Stimulated activated CD8-positive, alpha-beta memory T cell treated with anti-CD3 and anti-CD28 coated beads, Interleukin-4, amount 100 ng/mL, for 4 hours (primary cell): ENCODE results near the gene MRGPRD.

Experiments
- DNase-seq, 2 donors: peaks; one replicate each; pipeline ENCODE4 v3.0.0-alpha.2; 2020; ENCODE audit warnings: low read depth in 2 of 2, low spot score in 1 of 2

MRGPRD gene

DNA sequence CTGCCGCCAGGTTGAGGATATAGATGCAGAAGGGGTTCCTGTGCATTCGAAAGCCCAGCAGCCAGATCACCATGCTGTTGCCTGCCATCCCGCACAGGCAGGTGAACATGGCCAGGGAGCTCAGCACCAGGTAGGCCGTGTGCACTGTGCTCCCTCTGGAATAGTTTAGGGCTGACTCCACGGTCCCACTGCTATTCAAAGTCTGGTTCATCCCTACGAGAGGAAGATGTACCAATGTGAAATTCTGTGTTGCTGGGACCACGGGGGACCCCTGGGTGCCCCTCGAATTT, at the start of gene MRGPRD:
Gene MRGPRD, minus strand, starts transcription at position 211 of the 290 bp plus-strand sequence. Its CDS starts 0 bp downstream, at position 211.
- DNase-seq, result no peak

DNA sequence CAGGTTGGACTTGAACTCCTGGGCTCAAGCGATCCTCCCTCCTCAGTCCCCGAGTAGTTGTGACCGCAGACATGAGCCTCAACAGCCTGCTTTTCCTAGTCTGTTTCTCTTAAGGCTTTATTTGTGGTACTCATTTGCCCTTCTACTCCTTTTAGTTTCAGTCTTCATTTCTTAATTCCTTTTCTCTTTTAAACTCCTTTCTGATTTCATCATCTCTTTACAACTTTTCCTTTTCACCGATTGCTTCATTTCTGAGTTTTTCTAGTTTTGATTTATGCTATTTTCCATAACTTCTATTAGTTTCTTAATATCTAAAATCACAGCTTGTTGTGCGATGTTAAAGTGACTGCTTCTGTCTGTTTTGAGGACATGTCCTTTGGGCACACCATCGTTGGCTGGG, 49.5 kb upstream of the MRGPRD start:
- DNase-seq, result no peak

DNA sequence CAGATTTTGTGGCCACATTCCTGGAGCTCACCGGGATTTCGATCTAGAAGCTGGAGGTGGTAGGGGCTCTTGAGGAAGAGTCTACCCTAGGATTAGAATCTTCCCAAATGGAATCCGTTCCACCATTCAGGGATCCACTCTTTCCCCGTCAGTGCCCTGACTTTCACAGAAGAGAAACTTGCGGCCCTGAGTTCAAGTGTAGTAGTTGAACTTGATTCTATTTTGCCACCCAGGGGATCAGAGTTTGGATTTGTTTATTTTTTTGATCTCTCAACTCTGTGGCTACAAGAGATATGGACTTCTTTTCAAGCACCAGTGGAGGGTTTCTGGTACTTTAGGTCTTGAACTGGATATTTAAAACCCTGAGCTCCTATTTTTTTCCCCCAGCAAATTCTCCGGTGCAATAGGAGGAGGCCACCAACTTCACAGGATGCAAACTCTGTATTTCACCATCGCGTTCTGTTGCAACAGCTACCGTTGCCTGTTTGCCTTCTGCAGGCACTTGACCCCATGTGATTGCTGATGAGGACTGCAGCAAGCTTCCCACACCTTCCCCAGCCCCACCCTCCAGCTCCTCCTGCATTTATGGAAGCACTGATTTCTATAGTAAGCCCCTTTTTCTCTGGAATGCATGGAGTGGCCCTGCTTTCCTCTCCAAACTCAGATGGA, 47.1 kb upstream of the MRGPRD start:
- DNase-seq, result no peak

- DNase-seq, result no peak
These were observed 43.7 kb upstream of the MRGPRD start for GRCh38 chr11:69024509-69024908.

GRCh38 chr11:69022260-69022659, 41.5 kb upstream of the MRGPRD start:
- DNase-seq, result no peak

GRCh38 chr11:69018924-69019323, 38.1 kb upstream of the MRGPRD start:
- DNase-seq, result no peak

DNA sequence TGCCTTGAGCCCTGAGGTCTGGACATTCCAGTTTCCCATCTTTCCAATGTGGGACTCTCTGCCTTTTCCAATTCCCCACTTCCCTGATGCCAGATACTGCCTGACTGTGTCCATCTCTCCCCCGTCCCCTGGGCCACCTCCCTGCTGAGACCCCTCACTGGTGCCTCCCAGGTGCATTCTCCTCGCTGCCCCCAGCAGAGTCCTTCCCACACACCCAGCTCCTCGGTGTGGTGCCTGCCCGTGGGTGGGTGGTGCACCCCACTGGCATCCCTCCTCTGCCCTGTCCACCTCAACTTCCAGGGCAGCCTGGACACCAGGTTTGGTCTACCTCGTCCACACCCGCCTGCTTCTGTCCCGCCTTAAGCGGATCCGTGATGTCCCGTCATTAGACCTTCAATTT, 37.2 kb upstream of the MRGPRD start:
- no peak for DNase-seq

- DNase-seq, result no peak
These were observed 34.2 kb upstream of the MRGPRD start for GRCh38 chr11:69014898-69015549.

GRCh38 chr11:69014084-69014851, 33.5 kb upstream of the MRGPRD start:
- DNase-seq, result no peak

DNA sequence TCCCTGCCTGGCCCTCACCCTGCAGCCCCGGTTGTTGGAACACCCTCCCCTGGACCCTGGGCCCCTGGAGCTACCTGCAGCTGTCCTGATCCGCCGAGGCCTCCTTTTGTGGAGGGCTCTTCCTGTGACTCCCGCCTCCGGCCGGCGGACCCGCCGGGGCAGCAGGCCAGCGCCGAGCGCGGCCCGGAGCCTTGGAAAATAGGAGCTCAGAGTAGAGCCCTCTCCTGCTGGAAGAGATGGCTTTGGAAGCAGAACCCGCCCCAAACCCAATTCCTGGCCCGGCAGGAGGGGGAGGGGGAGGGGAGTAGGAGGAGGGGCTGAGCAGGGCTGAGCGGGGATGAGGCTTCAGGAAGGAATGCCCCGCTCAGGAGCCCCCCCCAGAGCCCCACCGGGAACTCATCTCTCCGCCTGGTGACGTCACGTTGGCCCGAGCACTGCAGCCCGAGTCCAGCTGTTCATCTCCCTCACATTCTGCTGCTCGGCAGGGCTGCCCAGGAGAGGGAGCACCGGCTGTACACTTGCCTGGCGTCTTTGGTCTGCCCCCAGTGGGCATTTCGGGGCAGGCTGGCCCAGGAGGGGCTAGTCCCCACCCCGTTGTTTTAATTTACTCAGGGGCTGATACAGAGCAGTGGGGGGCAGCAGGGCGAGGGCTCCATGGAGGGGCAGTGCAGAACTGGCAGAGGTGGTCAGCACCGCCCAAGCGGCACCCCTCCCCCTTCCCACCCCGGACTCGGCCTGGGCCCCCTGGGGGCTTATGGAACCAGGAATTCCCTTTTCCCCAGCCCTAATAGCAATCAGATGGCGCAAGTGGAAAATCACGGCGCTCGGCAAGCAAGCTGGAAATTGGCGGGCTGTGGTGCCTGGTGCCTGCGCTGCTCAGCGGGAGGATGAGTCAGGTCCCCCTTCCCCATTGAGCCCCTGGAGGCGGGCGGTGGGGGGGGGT, 32.5 kb upstream of the MRGPRD start, which contains the start of gene MRGPRF:
Gene MRGPRF, minus strand, starts transcription at position 238 of the 943 bp plus-strand sequence. CDS start 3,345 bp downstream, outside the sequence.
- no peak for DNase-seq

DNA sequence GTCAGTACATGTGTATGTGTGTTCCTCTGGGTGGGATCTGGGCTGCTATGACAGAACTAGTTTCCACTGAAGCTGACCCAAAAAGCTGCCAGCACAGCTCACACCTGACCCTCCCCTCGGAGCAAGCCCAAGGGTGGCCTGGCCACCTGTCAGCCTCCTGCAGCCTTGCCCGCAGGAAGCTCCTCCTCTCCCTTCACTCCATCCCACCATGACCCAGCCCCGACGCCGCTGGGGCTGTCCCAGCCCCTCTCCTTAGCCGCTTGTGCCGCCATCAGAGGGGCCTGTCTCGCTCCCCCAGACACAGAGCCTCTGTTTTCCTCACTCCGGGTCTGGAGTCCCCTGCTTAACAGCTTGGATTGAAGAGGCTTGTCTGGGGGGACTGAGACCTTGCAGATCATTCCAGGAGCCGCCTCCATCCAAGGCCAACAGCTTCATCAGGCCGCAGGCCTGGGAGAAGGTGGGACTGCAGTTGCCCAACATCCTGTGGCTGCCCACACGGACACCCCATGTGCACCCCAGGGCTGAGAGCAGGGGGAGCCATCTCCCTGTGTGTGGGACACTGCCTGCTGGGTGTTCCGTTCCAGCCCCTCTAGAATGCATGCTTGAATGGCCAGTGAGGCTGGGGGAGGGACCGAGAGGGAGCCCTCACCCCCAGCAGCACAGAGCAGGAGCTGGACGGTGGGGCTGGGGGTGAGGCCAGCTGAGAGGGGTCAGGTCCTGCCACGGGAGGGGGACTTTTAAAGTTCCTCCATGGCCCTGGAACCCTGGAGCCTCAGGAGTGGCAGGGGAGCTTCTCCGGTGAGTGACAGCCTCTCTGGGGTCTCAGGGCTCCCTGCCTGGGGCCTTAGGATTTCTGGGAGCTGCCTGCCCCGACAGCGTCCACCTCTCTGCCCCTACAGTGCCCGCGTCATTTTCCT, 31.6 kb upstream of the MRGPRD start:
- no peak for DNase-seq

DNA sequence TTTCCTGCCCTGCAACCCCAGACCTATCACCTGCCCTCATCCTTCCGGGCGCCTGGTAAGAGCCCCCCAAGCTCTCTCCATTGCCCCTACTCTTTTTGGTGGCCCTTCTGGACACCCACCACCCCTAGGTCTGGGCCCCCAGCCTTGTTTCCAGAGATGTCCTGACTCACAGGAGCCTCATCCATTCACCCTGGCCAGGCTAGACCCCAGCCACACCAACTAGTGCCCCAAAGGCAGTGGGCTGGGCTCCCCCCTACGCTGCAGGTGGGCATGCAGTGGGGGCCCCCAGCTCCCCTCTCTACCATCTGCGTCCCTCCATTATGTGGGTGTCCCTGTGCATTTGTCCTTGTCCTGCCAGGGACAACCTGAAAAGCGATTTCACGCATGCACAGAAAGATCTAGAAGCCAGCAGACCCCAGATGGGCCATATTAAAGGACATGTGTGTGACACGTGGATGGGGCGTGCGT, 30.9 kb upstream of the MRGPRD start:
- no peak for DNase-seq

DNA sequence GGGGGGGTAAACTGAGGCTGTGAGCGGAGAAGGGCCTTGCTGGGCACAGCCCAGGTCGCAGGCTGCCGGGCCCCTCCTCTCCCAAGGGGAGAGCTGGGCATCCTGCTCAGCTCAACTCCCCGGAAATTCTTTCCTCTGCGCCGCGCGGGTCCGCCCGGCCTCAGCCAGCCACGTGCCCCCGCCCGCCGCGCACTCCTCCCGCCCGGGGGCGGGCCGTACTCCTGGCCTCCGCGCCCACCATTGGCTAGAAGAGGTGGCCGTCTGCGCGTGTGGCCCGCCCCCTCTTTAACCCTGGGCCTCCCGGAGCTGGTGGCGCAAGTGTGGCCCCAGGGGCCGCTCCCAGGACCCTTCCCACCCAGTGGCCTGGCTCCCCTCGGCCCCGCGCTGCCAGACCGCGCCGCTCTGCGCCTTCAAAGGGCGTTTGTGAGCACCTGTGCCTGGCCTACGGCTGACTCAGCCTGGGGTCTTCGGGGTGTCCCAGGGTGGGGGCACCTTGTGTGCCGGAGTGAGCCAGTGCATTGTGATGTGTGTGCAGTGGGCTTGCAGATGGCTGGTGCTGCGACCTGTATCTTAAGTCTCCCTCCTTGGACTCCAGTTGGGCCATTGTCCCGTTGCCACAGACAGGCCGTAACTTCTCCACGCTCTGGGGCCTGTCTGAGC, 30.3 kb upstream of the MRGPRD start:
- DNase-seq, result no peak

DNA sequence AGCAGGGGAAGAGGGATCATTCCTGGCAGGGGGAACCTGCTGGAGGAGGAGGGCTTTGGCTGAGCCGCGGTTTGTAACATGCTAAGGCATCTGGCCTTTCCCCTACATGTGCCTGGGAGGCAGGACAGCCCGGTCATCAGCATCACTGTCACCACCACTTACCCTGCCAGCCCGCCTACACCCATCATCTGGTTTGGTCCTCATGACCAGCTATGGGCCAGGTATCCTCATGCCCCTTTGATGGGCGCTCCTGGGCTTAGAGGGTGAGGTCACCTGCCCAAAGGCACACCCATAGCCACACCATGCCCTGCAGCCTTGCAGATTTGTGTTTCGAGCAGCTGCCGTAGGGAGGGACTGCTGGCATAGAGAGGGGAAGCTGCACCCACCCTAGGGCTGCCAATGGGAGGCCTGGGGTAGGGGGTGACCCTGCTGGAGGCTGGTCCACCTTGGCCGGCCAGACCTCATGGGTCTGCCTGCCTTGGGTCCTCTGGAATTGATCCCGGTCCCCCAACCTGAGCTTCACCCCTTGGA, 29.6 kb upstream of the MRGPRD start:
- no peak for DNase-seq

DNA sequence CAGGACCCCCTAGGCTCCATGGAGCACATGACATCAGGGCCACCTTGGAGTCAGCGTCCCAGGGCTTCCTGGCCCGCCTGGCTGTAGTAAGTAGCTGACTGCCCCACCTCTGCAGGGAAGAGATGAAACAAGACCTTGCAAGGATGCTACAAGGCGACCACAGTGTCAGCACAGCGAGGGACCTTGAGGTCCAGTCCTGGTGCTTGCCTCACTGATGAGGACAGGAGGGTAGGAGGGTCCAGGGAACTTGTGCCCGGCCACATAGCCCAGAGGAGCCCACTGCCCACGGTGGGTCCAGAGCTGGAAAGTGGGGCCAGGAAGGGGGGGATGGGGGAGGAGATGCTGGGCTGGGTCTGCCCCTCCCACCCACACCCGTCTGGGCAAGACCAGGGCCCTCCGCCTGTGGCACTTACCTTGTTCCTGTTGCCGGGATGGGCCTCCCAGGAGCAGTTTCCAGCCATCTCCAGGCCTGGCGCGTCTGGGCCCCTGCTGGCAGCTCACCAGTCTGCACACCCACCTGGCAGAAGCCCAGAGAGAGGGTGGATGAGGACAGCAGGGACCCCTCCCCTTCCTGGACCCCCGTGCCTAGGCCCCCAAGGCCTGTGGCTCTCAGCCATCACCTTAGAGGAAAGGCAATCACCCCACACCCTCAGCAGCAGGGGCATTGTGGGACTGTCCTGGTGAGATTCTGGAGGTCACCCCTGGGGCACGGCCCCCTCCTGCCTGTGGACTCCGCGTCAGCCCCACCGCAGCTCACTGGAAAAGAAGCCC, 28.8 kb upstream of the MRGPRD start:
- DNase-seq, result no peak

DNA sequence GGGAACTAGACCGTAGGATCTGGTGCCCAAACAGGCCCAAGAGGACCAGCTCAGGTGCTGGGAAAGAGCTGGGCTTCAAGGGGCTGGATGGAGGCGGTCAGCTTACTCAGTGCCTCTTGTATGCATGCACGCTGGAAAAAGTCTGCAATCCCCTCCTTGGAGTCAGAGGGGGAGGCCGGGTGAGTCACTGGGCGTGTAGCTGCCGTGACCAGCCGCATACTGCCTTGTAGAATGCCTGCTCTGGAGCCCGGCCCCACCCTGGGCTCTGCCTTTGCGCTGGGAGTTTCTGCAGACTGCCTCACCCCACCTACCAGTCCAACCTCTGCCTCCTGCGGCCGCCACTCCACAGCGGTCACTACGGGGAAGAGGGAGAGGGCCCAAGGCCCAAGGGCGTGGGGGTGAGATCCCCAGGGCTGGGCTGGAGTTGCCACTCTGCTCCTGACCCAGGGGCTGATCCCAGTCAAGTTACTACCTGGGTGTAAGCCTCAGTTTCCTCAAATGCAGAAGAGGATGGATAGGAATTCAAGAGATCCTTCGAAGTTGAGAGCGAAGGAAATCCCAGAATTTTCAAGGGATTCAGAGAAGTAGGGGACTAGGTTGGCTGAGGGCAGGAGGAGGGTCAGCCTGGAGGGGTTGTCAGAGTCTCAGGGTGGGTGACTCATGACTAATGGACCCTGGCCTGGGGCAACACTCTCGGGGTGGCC, 28.1 kb upstream of the MRGPRD start:
- no peak for DNase-seq

- DNase-seq, result no peak
These were observed 27.2 kb upstream of the MRGPRD start for GRCh38 chr11:69007975-69008381.

DNA sequence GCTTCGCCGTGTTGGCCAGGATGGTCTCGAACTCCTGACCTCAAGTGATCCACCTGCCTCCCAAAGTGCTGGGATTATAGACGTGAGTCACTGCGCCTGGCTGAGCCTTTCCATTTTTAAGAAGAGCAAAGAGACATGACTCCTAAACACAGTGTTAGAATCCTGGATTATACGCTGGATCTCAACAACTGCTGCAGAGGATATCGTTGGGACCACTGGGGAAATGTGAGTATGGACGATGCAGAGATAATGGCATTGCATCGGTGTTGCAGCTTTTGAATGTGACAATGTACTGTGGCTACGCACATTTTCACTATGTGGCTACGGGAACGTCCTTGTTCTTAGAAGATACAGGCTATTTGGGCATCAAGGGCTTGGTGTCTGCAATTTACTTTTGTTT, 26.0 kb upstream of the MRGPRD start:
- DNase-seq, result no peak
